GM19025 (cell line): ENCODE results near the gene ITGAE.
A peak's percentile ranks its signal among the peaks of the same experiment; 100 is the strongest.
"Not testable (repeated sequence)": the region's sequence is repeated elsewhere in the genome, so short reads cannot be mapped to it uniquely, and the experiment has no call there.

ENCODE experiments used
- ATAC-seq: cut with Tn5 transposase; IDR thresholded peaks from one replicate; pipeline ENCODE4 v1.9.1; 2021; ENCODE audit warnings: mild to moderate bottlenecking, low read depth, moderate library complexity; ENCODE audit not compliant: unreplicated experiment

Gene ITGAE

GRCh38 chr17:3796822-3797170 lies 4.2 kb downstream of the ITGAE start:
- ATAC-seq: no peak

GRCh38 chr17:3796110-3796821 lies 4.7 kb downstream of the ITGAE start:
- ATAC-seq: peak; percentile 75

- ATAC-seq: no peak
Measured at GRCh38 chr17:3795390-3796102, 5.4 kb downstream of the ITGAE start.

GRCh38 chr17:3794557-3795389 lies 6.2 kb downstream of the ITGAE start:
- ATAC-seq: no peak

GRCh38 chr17:3794152-3794551 lies 6.8 kb downstream of the ITGAE start:
- ATAC-seq: not testable (repeated sequence)

GRCh38 chr17:3793258-3793657 lies 7.7 kb downstream of the ITGAE start:
- ATAC-seq: not testable (repeated sequence)

GRCh38 chr17:3792481-3792880 lies 8.5 kb downstream of the ITGAE start:
- no peak for ATAC-seq

- ATAC-seq: no peak
Measured at GRCh38 chr17:3788200-3788599, 12.8 kb downstream of the ITGAE start.

GRCh38 chr17:3785323-3785722 lies 15.7 kb downstream of the ITGAE start:
- ATAC-seq: not testable (repeated sequence)

GRCh38 chr17:3782751-3783150 lies 18.2 kb downstream of the ITGAE start:
- no peak for ATAC-seq

GRCh38 chr17:3780986-3781385 lies 20.0 kb downstream of the ITGAE start:
- ATAC-seq: no peak

GRCh38 chr17:3777366-3778120 lies 23.4 kb downstream of the ITGAE start:
- no peak for ATAC-seq

GRCh38 chr17:3773966-3774365 lies 27.0 kb downstream of the ITGAE start:
- ATAC-seq: no peak

- no peak for ATAC-seq
Measured at GRCh38 chr17:3773511-3773910, 27.5 kb downstream of the ITGAE start.

GRCh38 chr17:3772764-3773163 lies 28.2 kb downstream of the ITGAE start:
- no peak for ATAC-seq

- ATAC-seq: no peak
Measured at GRCh38 chr17:3771140-3771539, 29.8 kb downstream of the ITGAE start.

- no peak for ATAC-seq
Measured at GRCh38 chr17:3770466-3770865, 30.5 kb downstream of the ITGAE start.

- ATAC-seq: no peak
Measured at GRCh38 chr17:3768769-3769168, 32.2 kb downstream of the ITGAE start.

- ATAC-seq: no peak
Measured at GRCh38 chr17:3768341-3768740, 32.6 kb downstream of the ITGAE start.

- ATAC-seq: no peak
Measured at GRCh38 chr17:3766779-3767178, 34.2 kb downstream of the ITGAE start.

- no peak for ATAC-seq
Measured at GRCh38 chr17:3765981-3766380, 35.0 kb downstream of the ITGAE start.
